Stimulated activated CD8-positive, alpha-beta memory T cell treated with anti-CD3 and anti-CD28 coated beads, Interleukin-15, amount 100 ng/mL, for 4 hours (primary cell): Measurements from ENCODE around the gene DGCR6L.
"Not testable (repeated sequence)": the region's sequence is repeated elsewhere in the genome, so short reads cannot be mapped to it uniquely, and the experiment has no call there.

Experiments
- DNase-seq, 2 donors: peaks; one replicate each; pipeline ENCODE4 v3.0.0-alpha.2; 2020; ENCODE audit warnings: low read depth in 2 of 2

DGCR6L gene

DNA sequence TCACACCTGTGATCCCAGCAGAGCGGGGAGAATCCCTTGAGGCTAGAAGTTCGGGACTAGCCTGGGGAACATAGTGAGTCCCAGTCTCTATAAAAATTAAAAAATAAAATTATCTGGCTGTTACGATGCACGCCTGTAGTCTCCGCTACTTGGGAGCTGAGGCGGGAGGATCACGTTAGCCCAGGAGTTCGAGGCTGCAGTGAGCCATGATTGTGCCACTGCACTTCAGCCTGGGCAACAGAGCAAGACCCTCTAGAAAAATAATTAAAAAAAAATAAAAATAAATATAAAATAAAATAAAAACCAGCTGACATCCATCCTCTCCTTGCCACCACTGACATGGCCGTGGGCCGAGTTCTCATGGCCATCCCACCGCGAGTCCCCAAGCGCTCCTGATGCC, 44.0 kb downstream of the DGCR6L start:
- no peak for DNase-seq

- DNase-seq: not testable (repeated sequence)
Observed at GRCh38 chr22:20275325-20275724, 44.5 kb downstream of the DGCR6L start.

- DNase-seq: not testable (repeated sequence)
Observed at GRCh38 chr22:20274374-20274773, 45.5 kb downstream of the DGCR6L start.

DNA sequence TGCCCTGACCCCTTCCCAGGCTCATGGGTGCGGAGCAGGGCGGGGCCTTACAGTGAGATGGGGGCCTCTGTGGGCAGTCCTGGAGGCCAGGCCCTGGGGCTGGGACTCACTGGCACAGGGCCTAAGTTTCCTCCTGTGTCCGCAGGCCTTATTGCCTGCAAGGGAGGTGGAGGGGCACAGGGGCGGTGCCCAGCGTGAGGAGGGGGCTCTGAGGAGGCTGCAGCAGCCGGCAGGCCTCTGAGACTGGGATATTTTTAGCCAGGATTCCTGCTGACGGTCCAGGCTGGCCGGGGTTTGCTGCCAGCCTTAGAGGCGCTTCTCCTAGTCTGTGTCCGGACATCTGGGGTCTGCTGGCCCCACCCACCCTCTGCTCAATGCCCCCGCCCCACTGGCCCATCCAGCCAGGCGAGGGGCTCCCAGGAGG, 46.1 kb downstream of the DGCR6L start:
- DNase-seq: no peak

DNA sequence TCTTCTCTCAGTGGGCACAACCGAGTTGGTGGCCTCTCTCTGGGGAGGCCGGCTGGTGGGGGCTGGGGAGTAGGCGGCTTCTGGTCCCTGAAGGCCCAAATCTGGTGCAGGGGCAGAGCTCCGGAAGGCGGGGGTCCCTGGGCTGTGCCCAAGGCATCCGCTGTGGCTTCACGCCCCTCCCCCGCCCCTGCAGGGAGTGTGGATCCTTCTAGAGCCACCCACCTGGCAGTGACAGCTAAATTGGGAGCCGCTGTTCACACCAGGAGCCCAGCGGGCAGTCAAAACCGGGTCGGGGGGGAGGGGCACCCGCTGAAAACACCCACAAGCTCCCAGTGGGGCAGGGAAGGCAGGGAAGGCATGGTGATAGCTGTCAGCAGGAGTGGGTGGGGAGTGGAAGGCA, 47.2 kb downstream of the DGCR6L start:
- no peak for DNase-seq

DNA sequence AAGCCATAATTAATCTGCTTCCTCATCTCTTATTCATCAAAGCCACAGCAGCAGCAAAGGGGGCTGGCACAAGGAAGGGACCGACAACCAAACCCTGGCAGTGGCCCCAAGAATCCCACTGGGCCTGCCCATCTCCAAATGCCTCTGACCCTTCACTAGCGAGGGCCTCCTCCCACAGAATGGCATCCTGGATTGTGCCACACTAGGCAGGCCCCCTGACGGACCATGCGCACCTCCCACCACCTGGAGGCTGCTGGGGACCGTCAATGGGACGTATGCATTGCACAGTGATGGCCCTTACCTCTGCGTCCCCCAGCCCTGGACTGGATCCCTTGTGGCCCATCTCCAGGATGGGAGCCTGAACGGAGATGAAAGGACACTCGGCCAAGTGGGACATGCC, 47.7 kb downstream of the DGCR6L start:
- no peak for DNase-seq

GRCh38 chr22:20271114-20271994, 48.5 kb downstream of the DGCR6L start:
- DNase-seq: no peak

DNA sequence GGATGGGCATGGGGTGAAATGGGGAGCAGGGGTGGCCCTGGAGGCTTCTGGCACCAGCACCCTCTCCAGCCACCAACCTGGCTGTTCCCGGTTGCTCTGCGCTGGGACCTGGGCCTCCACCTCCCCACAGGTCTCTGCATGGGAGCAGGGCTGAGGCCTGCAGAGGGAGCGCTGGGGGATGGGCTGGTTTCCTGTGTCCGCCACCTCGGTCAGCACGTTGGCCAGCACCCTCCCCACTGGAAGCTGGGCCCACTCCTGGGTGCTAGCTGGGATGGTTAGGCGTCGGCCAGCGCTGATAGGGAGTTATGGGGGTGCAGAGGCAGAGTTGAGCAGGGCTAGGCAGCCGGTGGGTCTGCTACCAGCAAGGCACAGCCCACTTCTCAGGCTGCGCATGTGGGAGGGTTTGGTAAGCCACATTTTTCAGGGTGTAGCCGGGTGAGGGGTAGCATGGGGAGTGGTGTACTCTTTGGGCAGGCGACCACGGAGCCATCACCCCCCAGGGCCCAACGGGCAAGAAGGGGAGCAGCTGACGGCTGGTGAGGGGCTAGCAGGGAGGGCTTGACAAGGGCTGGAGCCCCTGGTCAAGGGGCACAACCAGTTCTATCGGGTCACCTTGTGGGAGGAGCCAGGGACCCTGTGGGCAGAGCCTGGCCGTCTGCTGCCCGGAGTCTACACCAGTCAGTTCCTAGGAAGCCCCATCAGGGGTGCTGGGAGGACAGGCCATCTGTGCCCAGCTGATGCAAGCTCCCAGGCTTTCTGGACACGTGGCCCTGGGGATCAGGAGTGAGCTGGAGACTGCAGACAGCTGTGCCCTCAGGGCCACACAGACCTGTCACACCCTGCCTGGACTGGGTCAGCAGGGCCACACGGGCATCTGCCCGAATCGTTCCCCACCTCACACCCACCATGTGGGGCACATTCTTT, 49.4 kb downstream of the DGCR6L start:
- not testable (repeated sequence) for DNase-seq

GRCh38 chr22:20269673-20270072, 50.2 kb downstream of the DGCR6L start:
- DNase-seq: not testable (repeated sequence)

GRCh38 chr22:20269201-20269600, 50.7 kb downstream of the DGCR6L start:
- DNase-seq: not testable (repeated sequence)

- no peak for DNase-seq
Observed at GRCh38 chr22:20268279-20269012, 51.4 kb downstream of the DGCR6L start, which contains the start of gene RTN4R. Gene RTN4R, minus strand, starts transcription at chr22:20268318. Its CDS starts 226 bp downstream, at chr22:20268092.

- DNase-seq: no peak
Observed at GRCh38 chr22:20267441-20268278, 52.2 kb downstream of the DGCR6L start.

DNA sequence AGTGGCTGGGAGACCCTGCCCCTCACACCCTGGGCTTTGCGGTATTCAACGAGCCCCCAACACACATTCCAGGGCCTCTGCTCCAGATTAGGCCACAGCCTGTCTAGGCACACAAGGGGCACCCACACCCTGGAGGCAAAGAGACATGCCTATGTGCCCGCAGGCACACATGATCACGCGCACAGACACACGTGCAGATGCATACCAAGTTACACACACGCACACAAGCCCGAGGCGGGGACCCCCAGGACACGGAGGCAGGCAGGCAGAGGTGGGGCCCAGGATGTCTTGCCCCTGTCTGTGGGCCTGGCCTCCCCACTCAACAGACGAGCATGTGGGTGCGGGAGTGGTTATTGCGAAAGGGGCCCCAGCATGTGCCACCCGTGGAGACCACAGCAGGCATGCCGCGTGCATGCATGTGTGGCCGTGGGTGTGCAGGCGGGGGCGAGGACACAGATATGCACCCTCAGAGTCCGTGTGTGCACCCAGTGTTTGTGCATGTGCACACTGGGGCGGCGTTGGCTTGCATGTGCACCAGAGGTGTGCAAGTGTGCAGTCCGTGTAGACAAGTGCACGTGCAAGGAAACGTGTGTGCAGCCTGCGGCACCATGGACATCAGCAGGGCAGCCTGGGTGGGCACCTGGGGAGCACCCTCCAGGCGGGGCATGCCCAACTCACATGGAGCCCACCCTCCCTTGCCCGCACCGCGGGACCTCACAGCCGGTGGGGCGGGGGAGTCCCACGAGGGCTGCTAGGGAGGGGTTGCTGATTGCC, 53.0 kb downstream of the DGCR6L start:
- not testable (repeated sequence) for DNase-seq

GRCh38 chr22:20265772-20266666, 53.8 kb downstream of the DGCR6L start:
- not testable (repeated sequence) for DNase-seq

- DNase-seq: no peak
Observed at GRCh38 chr22:20264614-20265452, 55.0 kb downstream of the DGCR6L start.
